DOHH2 (cell line): ENCODE results near the gene HMGXB3.

Experiments
- H3F3A ChIP-seq: fragments of 200-600 bp; sonication (generic), shearing (Covaris generic); 2 replicates; pipeline ENCODE4 v1.6.0; 2016; ENCODE audit warnings: antibody characterized with exemption, mild to moderate bottlenecking; ENCODE audit not compliant: control insufficient read depth, insufficient read depth
- H3K27ac ChIP-seq: fragments of 200-600 bp; sonication (generic); 2 replicates; pipeline ENCODE4 v1.5.1; 2014; ENCODE audit warnings: low read depth, mild to moderate bottlenecking, low read length, moderate library complexity
- H3K27me3 ChIP-seq: fragments of 200-600 bp; sonication (generic); 2 replicates; pipeline ENCODE4 v1.6.1; 2014; ENCODE audit warnings: mild to moderate bottlenecking, low read length, mixed read lengths; ENCODE audit not compliant: control insufficient read depth
- H3K36me3 ChIP-seq: fragments of 200-600 bp; sonication (generic); 2 replicates; pipeline ENCODE4 v1.6.1; 2014; ENCODE audit warnings: mild to moderate bottlenecking, low read length, moderate library complexity, mixed read lengths; ENCODE audit not compliant: control insufficient read depth
- H3K4me1 ChIP-seq: fragments of 200-600 bp; sonication (generic); 2 replicates; pipeline ENCODE4 v1.6.1; 2014; ENCODE audit warnings: mild to moderate bottlenecking, low read length, mixed read lengths; ENCODE audit not compliant: control insufficient read depth
- H3K4me2 ChIP-seq: fragments of 200-600 bp; sonication (generic); 2 replicates; pipeline ENCODE4 v1.6.0; 2014; ENCODE audit warnings: mild to moderate bottlenecking, low read length, moderate library complexity
- H3K4me3 ChIP-seq: fragments of 200-600 bp; sonication (generic); 2 replicates; pipeline ENCODE4 v1.5.1; 2014; ENCODE audit warnings: mild to moderate bottlenecking, low read length, mixed read lengths
- H3K79me2 ChIP-seq: fragments of 200-600 bp; sonication (generic); 2 replicates; pipeline ENCODE4 v1.6.1; 2014; ENCODE audit warnings: mild to moderate bottlenecking, low read length, mixed read lengths; ENCODE audit not compliant: control insufficient read depth
- H3K9me2 ChIP-seq: fragments of 200-600 bp; sonication (generic); replicated peaks from 2 replicates; pipeline ENCODE4 v1.6.1; 2014; ENCODE audit warnings: mild to moderate bottlenecking, low read length, mixed read lengths; ENCODE audit not compliant: control insufficient read depth
- H3K9me3 ChIP-seq: fragments of 200-600 bp; sonication (generic); 2 replicates; pipeline ENCODE4 v1.6.1; 2014; ENCODE audit warnings: antibody characterized with exemption, low read length, mixed read lengths; ENCODE audit not compliant: control insufficient read depth, insufficient read depth
- H4K20me1 ChIP-seq: fragments of 200-600 bp; sonication (generic); 2 replicates; pipeline ENCODE4 v1.6.0; 2014; ENCODE audit warnings: low read depth, mild to moderate bottlenecking, antibody characterized with exemption, low read length, moderate library complexity; ENCODE audit not compliant: control insufficient read depth, insufficient read depth
- CTCF ChIP-seq: fragments of 200-600 bp; sonication (generic); IDR thresholded peaks from one replicate; pipeline ENCODE4 v1.5.1; 2014; ENCODE audit warnings: antibody characterized with exemption, mild to moderate bottlenecking, low read depth, low read length; ENCODE audit not compliant: poor library complexity, severe bottlenecking
- EZH2phosphoT487 ChIP-seq: fragments of 200-600 bp; sonication (generic); IDR thresholded peaks from 2 replicates; pipeline ENCODE4 v1.6.1; 2017; ENCODE audit warnings: borderline replicate concordance, mild to moderate bottlenecking, antibody characterized with exemption, low read length, moderate library complexity, mixed read lengths

Gene HMGXB3

GRCh38 chr5:149953436-149954121 is 47.0 kb upstream of the HMGXB3 start:
- Histone ChIP-seq H3K9me3 (no peaks in the 10 kb centered on the region), H3K4me2 (no peak overlapping the region), H3K4me3 (no peak overlapping the region), H3K9me2 (no peaks in the 10 kb centered on the region), H3K36me3 (no peaks in the 10 kb centered on the region), H3K79me2 (no peaks in the 10 kb centered on the region), H3F3A (no peaks in the 10 kb centered on the region), H3K4me1 (no peaks in the 10 kb centered on the region), H4K20me1 (no peaks in the 10 kb centered on the region), H3K27ac (no peak overlapping the region), H3K27me3 (peaks cover 6% of the 10 kb centered on the region)
- TF ChIP-seq EZH2phosphoT487 (no peak), CTCF (no peak)

GRCh38 chr5:149954798-149955197 is 45.7 kb upstream of the HMGXB3 start:
- H3K27ac ChIP-seq = no peak overlapping the region
- H3K79me2 ChIP-seq = no peaks in the 10 kb centered on the region
- no peaks in the 10 kb centered on the region for H3K9me3 ChIP-seq
- H3K36me3 ChIP-seq = no peaks in the 10 kb centered on the region
- H3K4me2 ChIP-seq = no peak overlapping the region
- no peak overlapping the region for H3K4me3 ChIP-seq
- no peaks in the 10 kb centered on the region for H4K20me1 ChIP-seq
- H3K9me2 ChIP-seq = no peaks in the 10 kb centered on the region
- H3K4me1 ChIP-seq = peaks cover 9% of the 10 kb centered on the region
- TF ChIP-seq EZH2phosphoT487 (no peak), CTCF (no peak)
- H3F3A ChIP-seq = peaks cover 5% of the 10 kb centered on the region; the same call in 1 of the 2 replicates
- no peaks in the 10 kb centered on the region for H3K27me3 ChIP-seq

GRCh38 chr5:149956685-149957084 is 43.9 kb upstream of the HMGXB3 start:
- Histone ChIP-seq H3K9me3 (no peaks in the 10 kb centered on the region), H3F3A (peaks cover 5% of the 10 kb centered on the region; the same call in 1 of the 2 replicates), H4K20me1 (no peaks in the 10 kb centered on the region), H3K79me2 (no peaks in the 10 kb centered on the region), H3K4me1 (peaks cover 20% of the 10 kb centered on the region), H3K4me3 (no peak overlapping the region), H3K27ac (no peak overlapping the region), H3K9me2 (no peaks in the 10 kb centered on the region), H3K36me3 (no peaks in the 10 kb centered on the region), H3K4me2 (no peak overlapping the region), H3K27me3 (no peaks in the 10 kb centered on the region)
- TF ChIP-seq CTCF = no peak
- no peak for TF ChIP-seq EZH2phosphoT487
